ENCODE data around the gene PKP4.

- TF ChIP-seq CTCF (IDR thresholded peaks at IDR 0.05), result no peak
- TF ChIP-seq POLR2A (IDR thresholded peaks at IDR 0.05), result no peak
Observed at GRCh38 chr2:158687315-158687714, 230.6 kb downstream of the PKP4 start.
